GM18861 (cell line): ENCODE data around the gene TSPAN10.
"Not testable (repeated sequence)": the region's sequence is repeated elsewhere in the genome, so short reads cannot be mapped to it uniquely, and the experiment has no call there.

ENCODE experiments used
- ATAC-seq: cut with Tn5 transposase; IDR thresholded peaks from one replicate; pipeline ENCODE4 v1.9.1; 2021; ENCODE audit not compliant: unreplicated experiment

TSPAN10 gene

DNA sequence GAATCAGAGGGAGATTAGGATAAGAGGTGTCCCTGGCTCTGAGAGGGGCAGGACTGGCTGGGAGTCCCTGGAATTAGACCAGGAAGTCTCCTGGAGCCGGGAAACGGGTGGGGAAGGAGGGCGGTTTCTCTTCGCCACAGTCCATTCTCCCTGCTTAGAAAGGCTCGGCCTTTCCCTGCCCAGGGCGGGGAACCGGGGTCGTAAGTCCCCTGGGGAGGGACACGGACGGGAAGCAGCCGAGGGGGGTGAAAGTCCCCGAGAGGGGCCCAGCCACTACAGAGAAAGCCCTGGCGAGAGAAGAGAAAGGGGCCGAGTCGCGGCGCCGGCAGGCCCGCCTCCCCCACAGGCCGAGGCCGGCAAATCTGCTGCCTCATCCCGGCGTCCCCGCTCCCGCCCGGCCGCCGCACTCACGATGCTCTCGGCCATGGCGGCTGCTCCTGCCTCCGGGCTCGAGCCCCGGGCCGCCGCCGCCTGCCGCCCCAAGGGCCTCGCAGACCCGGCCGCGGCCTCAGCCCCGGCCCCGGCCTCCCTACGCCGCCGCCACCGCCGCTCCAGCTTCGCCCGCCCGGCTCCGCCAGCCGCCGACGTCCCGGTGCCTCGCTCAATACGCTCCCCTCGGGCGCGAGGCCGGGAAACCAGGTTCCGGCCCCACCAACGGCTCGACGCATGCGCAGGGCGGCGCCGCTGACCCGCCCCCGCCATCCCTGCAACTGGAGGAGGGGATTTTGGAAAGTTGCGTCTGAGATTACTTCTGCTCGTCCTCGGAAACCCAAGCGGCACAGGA is at the start of gene TSPAN10, which contains the start of gene NPLOC4:
Gene TSPAN10, plus strand, starts transcription at position 692 of the 784 bp plus-strand sequence. CDS start 5,217 bp downstream, outside the sequence.
Gene NPLOC4, minus strand, starts transcription at position 608 of the 784 bp plus-strand sequence. Its CDS starts 182 bp downstream, at position 426.
- ATAC-seq: peak; percentile 77

DNA sequence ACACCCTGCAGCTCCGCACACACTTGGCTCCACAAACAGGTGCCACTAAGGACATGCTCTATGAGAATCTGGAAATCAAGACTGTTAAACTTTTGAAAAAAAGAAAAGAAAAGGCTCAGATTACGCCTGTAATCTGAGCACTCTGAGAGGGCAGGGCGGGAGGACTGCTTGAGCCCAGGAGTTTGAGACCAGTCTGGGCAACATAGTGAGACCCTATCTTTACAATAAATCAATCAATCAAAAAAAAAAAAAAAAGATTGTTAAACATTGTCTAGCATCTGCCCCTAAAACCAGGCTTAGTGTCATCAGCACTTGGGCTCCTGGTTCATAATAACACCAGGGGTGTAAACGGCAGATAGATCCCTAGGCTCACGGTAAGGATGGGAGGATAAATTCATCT is 47.4 kb upstream of the TSPAN10 start:
- ATAC-seq: no peak

DNA sequence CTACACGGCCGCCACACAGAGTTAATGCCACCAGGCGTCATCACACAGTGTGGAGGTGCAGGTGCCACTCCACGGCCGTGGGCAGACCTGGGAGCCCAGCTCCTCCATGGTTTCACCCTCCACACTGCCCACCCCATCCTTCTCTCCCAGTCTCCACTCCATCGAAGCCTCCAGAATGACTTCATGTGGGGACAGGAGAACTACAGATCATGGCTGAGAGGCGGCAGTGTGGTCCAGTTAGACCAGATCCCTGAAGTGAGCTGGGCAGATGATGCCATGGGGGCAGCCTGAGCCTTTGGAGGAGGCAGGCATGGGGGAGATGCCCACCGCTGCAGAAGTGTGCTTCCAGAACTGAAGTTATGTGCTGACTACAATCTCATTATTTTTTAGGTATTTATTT is 46.9 kb upstream of the TSPAN10 start:
- ATAC-seq: no peak

DNA sequence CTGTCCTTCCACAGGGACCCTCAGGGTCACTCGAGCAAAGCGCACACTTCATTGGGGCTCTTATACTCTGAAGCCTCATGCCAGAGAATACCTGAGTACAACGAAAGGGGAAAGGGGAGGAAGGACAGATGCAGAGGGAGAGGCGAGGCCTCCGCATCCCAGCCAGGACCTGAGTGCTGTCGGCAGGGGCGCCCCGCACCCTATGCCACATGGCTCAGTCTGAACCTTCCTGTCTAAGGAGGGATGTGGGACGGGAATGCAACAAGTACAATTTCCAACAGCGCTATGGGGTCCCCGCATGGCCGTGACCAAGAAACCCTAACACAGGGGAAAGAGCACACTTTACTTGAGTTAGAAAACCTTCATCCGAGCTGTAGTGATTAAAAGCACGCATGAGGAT is 45.0 kb upstream of the TSPAN10 start:
- ATAC-seq: no peak

DNA sequence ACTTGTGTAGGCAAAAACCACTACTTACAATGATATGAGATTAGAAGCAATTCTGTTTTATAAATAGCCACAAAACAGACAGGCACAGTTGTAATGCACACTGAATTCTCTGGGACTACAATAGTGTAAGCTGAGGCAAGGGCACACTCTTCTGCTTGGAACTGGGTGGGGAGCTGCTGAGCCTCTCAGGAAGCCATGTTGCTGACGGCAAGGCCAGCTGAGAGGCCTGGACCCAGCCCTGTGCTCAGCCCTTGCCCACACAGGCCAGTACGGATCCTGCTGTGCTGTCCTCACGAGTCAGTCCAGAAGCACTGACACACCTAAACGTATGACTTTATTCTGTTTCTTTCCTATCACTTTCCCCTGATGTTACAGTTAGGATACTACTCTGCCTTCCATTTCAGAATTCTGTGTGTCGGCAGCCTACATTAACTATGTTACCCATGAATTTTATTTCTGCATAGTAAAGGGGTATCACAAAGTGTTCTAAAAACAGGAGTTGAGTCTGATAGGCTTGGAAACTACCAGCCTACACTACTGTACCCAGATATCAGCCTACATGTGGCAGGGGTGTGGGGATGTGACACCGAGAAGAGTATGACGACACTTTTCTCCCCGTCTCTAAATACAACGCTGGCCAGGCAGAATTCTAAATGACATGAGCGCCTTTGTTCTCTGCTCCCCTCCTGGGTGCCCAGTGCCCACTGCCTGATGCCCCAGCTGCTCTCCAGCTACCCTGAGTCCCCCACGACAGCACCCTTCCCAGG is 43.7 kb upstream of the TSPAN10 start:
- no peak for ATAC-seq

DNA sequence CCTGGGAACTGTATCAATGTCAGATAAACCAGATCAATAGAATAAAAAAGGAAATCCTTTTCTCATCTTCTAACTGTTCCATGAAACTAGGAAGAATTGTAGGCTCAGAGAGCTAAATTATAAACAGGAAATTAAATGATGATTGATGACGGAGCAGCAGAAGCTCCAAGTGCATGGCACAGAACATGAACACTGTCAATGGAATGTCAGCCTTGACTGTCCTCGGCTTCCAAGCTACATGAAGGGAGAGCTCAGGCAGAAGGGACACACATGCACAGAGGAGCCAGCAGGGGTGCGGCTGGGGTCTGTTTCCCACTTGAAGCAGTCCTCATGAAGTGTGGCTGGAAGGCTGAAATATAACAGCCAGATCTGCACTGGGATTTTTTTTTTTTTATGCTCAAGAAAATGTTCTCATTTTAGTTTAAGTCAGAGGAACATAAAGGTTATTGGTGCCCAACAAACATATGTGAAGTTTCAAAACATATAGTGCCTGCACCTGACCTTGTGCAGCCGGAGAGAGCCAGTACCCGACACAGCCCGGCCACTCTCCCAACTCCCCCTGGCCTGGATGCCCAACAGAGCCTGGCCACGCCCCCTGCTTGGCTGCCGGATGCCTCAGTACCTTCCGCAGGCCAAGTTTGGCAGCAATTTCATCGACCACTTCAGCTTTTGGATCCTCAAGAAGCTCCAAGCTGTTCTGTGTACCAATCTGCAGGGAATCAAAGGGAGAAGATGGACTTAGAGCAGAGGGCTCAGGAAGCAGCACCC is 37.1 kb upstream of the TSPAN10 start:
- ATAC-seq: no peak

DNA sequence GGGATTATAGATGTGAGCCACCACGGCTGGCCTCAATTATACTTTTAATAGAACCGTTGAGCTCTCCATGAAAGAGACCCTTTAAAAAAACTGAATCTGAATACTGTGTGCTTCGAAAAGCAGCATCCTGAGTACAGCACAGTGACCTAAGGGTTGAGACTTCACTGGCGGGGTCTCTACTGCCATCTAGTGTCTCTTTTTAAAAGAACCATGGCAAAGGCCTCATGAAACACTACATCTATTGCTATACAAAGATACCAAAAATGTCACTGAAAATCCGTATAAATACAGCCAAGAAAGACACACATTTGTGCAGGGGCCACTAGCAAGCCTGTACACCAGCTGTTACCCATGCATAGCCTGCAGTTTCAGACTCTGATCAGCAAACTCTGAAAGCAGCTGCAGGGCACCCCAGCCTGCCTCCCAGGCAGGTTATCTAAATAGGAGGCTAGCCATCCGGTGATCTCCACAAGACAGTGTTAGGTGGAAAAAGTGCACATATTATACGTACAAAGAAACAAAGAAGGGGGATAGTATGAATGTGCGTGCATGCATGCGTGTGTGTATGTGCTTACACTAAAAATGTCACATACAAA is 35.4 kb upstream of the TSPAN10 start:
- ATAC-seq: no peak

DNA sequence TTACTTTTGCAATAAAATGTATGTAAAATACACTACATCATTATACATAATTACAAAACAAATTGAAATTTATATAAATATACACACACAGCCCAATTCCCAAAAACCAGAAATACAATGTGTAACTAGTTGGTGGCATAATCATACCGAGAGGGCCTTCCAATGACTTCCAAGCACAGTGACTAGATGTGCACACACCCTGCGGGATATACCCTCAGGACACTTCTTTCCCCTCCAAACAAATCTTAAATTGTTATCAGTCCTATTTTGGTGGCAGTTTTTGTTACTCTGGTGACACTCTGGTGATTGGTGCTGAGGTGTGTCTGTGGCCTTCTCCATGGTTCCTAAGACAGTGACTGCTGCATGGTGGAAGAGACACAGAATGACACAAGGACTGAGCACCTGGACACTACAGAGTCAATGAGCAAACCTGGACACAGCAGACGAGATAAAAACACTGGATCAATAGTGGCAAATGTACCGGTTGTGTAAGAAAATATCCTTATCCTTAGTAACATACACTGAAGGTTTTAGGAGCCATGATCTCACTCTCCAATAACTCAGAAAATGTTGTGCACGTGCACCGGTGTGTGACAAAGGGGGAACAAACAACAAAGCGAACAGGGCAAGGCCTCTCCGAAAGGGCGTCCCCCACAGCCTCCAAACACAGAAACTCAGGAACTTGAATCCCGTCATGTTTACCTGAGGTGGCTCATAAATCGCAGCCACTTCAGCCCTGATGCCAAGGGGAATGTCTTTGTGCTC is 33.0 kb upstream of the TSPAN10 start:
- no peak for ATAC-seq

DNA sequence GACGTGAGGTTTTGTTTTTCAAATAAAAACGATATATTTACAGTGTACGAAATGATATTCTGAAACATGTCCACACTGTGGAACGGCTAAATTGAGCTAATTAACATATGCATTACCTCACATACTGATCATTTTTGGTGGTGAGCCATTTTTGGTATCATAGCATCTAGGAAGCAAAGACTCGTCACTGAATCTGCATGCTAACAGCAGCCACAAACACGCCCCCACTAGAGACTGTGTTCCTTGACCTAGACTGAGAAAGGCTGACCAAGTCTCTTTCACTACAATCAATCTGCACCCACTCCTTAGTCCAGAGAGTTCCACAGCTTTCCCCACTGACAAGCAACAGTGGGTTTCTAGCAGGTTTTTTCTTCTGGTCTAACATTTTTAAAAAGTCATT is 29.6 kb upstream of the TSPAN10 start:
- ATAC-seq: no peak

DNA sequence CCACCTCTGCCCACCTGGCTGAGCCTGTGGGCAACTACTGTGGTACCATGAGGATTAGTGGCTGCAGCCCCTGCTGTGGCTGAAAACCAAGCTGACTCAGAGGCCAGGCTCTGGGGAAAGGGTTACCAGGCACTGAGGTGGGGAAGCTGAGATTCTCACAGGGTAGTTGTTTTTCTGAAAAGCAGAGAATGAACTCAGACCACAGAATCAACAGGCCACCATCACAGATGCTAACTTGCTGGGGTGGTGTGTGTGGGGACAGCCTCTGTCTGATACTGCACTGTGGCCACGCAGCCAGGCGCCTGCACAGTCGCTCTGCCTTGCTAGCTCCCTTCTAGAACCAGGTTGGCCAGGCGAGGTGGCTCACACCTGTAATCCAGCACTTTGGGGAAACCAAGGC is 28.9 kb upstream of the TSPAN10 start:
- no peak for ATAC-seq

DNA sequence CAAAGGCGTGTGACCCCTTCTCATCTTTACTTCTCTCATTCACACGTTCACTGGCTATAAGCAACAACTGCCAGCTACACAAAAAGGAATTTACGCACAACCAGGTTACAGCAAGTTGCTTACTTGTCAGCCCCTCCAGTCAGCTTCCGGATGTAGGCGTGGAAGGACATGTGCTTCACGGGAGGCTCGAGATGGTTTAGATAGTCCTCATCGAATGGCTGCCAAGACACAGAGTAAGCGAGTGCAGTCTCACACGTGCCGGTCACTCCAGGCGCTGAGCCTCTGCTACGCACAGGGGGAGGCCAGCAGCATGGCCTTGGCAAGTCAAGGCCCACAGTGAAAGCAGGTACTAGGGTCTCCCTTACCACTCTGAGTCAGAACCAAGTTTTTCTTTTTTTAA is 28.4 kb upstream of the TSPAN10 start:
- ATAC-seq: no peak

DNA sequence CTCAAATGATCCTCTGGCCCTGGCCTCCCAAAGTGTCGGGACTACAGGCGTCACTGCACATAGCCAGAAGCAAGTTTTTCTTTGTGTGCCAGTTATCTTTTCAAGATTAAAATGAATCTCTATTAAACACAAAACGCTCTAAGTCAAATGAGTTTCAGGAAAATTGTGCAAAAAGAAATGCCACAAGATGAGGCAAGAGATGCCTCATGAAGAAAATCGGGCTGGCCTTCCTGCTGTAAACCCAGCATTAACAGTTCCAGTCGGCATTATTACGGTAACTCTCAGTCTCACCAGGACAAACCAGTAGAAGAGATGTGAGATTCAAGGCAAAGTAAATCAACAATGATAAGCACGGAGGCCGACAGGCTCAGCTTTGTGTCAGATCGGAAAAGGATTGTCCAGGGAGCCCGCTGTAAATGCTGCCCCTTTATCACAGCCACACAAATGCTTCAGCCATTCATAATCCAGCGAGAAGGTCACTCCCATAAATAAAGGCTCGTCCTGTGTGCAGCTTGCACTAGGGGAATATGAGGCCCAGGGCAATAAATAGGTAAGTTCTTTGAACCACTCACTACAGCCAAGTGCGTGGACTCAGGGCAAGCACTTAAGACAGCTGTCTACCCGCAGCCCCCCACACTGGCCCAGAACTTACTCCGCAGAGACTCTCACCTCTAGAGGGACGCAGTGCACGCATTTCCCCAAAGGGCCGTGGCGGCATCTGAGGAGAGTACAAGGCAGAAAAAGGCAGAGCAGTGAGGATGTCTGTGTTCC is 27.3 kb upstream of the TSPAN10 start:
- ATAC-seq: no peak

DNA sequence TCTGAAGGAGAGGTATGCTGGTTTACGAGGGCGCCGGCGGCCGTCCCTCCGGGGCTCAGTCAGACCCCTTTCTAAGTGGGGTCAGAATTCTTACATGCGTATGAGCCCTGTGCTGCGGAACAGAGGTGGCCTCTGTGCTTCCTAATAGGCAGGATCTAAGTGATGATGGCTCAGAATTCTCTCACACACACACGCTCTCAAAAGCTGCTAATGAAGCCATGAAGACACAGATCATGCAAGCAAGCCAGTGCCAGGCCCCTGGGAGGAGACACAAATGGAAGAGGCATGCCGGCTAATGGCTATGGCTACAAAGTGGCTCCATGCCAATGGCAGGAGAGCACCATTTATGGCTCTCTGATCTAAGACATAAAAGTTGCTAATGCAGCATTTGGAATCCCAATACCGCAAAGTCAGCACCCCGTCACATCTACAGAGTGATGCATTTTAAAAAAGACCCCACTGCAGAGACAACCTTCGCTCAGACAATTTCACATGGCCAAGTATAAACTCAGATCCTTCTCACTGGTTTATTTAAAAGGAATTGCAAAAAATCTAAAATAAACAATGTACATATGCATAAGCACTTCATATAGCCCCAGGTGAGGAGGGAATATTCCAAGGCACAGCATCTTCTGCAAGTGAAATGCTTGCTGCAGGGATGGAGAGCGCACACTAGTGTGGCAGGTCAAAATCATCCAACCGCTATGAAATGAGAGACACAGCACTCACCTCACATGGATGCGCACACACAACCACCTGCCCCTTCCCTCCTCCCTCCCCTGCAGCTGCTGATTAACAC is 24.6 kb upstream of the TSPAN10 start:
- ATAC-seq: no peak

DNA sequence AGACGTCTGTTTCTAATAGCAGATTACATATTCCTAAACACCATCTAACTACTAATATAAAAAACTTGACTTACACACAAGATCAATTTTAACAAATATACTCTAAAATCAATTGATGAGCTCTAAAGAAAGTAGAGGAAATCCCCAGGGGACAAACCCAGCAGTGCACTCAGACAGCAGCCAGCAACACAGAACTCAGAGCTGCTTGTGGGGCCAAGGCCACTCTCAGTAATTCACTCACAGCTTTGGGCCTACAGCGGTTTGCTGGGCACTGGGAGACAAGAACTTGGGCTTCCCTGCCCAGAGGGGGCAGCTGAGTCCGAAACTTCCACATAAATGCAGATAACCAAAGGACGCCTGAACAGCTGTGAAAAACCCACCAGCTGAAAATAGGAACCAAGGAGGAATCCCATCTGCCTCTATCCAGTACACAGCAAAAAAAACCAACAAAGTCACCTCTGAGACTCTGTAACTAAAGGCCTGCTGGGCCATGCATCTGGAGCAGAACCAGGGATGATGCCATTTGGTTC is 21.5 kb upstream of the TSPAN10 start:
- ATAC-seq: no peak

DNA sequence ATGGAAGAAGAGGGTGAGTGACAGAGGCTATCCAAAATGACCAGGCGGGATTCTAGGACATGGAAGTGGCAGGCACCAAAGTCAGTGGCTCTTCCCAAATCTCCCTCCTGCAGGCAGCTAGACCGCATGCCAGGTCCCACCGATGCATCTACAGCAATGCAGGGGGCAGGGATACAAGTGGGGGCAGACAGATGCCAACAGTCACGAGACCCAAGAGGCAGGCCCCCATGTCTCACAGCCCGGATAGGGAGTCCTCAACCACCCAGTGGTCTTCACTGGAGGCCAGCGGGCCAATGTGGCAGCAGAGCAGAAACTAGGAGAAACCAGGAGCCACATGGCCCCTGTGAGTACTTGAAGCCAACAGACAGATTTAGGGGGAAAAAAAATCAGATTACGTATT is 20.1 kb upstream of the TSPAN10 start:
- ATAC-seq: no peak

DNA sequence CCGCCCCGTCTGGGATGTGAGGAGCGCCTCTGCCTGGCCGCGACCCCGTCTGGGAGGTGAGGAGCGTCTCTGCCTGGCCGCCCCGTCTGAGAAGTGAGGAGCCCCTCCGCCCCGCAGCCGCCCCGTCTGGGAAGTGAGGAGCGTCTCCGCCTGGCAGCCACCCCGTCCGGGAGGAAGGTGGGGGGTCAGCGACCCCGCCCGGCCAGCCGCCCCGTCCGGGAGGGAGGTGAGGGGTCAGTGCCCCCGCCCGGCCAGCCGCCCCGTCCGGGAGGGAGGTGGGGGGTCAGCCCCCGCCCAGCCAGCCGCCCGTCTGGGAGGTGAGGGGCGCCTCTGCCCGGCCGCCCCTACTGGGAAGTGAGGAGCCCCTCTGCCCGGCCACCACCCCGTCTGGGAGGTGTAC is 18.7 kb upstream of the TSPAN10 start:
- not testable (repeated sequence) for ATAC-seq

DNA sequence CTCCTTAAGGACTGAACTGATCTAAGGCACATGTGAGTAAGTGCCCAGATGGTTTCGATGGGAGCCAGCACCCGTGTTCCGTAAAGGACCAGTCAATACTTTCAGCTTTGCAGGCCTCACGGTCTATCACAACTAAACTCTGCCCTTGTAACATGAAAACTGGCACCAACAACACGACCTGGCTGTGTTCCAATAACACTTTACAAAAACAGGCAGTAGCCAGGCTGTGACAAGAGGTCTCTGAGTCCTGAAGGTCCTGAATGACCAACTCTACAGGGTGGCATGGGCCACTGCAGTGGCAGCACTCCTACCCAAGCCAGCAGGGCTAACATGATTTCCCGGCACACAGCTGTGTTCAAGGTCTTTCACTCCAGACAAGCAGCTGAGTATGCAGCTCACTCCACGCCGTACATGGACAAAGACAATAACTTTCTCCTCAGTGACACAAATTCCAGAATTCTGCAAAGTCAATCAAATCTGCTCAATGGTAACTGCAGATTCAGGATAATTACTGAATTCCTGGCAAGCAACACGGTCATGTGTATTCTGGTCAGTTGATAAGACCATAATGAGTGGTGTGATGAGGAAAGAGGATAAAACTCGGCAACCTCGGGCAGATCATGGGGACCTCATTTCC is 15.4 kb upstream of the TSPAN10 start:
- ATAC-seq: no peak

DNA sequence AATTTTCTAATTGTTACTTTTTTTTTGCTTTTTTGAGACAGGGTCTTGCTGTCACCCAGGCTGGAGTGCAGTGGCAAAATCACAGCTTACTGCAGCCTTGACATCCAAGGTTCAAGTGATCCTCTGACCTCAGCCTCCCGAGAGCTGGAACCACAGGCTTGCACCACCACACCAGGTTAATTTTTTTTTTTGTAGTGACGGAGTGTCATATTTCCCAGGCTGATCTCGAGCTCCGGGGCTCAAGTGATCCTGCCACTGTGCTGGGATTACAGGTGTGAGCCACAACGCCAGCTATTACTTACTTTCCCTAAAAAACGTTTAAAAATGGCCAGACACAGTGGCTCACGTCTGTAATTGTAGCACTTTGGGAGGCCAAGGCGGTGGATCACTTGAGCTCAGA is 6.7 kb upstream of the TSPAN10 start:
- no peak for ATAC-seq
